ENCODE measurements around the gene NOS1. TPM values are rescaled to one million over a fixed set of nuclear protein-coding genes. Genes with fewer than 3 reads are reported as not detected.

Gene NOS1
- total RNA-seq, 3 donors from 2014 or later, result 0.03 TPM; not detected in 2

DNA sequence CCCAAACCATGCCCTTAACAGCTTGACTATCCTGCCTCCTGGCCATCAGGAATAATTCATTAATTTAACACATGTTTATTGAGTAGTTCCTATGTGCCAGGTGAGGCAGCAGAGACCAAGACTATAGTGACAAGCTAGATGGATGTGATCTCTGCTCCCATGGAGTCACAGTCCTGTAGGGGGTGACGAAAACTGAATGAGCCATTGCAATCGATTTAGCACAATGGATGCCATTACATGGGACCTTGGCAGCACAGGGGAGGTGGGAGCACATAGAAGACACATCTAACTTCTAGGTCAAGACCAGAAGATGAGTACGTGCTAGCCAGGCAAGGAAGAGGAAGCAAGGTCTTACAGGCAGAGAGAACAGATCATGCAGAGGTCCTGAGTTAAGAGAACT, 68.7 kb downstream of the NOS1 start:
- peaks cover 7% of the 10 kb centered on the region for H3K9me3 Mint-ChIP-seq
- ATAC-seq, result no peak
- H3K27me3 Mint-ChIP-seq (ENCODE audit: low read depth), result peaks cover 19% of the 10 kb centered on the region
- H3K4me3 Mint-ChIP-seq, result no peak overlapping the region
- no peak for DNase-seq
- H3K36me3 Mint-ChIP-seq (ENCODE audit: insufficient read depth), result no peaks in the 10 kb centered on the region
- no peaks in the 10 kb centered on the region for H3K4me1 Mint-ChIP-seq (ENCODE audit: low read depth)

DNA sequence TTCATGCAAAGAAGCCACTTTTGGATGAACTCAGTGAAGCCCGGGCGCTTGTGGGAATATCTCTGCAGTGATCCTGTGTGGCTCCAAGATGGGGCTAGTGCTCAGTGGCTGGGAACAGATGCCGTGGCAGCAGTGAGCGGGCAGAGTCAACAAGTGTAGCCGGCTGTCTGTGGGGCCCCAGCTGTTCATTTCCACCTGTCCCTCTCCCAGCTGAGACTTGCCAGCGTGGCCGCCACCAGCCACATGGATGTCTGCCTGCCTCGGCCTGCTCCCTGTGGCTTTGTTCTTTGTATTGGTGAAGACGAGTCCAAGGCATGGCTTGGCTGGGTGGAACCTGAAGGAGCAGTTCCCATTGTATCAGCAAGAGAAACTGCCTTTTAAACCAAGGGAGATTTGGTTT, 77.3 kb downstream of the NOS1 start:
- H3K27me3 Mint-ChIP-seq (ENCODE audit: low read depth), result peaks cover under 1% of the 10 kb centered on the region

DNA sequence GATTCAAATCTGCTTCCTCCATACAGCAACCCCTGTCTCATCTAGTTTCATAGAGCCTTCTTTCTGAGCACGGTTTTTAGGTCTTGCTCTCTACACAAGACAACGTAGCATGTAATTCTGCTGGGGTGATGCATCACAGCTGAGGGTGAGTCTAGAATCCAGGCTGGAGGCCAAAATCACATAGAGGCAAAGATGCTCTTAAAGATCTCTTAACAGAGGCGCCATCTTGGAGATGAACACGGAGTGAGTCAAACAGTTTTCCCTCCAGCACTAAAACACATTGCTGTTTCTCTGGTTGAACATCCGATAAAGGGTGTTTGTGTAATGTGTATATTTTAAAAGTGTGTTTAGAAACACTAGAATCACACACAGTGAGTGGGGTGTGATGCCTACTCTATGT, 78.9 kb downstream of the NOS1 start:
- DNase-seq, result no peak
- no peak overlapping the region for H3K4me3 Mint-ChIP-seq
- H3K27me3 Mint-ChIP-seq (ENCODE audit: low read depth), result peaks cover under 1% of the 10 kb centered on the region
- no peaks in the 10 kb centered on the region for H3K4me1 Mint-ChIP-seq (ENCODE audit: low read depth)
- H3K9me3 Mint-ChIP-seq, result no peaks in the 10 kb centered on the region
- ATAC-seq, result no peak
- no peaks in the 10 kb centered on the region for H3K36me3 Mint-ChIP-seq (ENCODE audit: insufficient read depth)

More for the DNA sequence above, 77.3 kb downstream of the NOS1 start:
- H3K4me1 Mint-ChIP-seq (ENCODE audit: low read depth), result no peaks in the 10 kb centered on the region
- no peak overlapping the region for H3K4me3 Mint-ChIP-seq
- H3K36me3 Mint-ChIP-seq (ENCODE audit: insufficient read depth), result no peaks in the 10 kb centered on the region
- H3K9me3 Mint-ChIP-seq, result no peaks in the 10 kb centered on the region
- DNase-seq (no peak), ATAC-seq (no peak)

DNA sequence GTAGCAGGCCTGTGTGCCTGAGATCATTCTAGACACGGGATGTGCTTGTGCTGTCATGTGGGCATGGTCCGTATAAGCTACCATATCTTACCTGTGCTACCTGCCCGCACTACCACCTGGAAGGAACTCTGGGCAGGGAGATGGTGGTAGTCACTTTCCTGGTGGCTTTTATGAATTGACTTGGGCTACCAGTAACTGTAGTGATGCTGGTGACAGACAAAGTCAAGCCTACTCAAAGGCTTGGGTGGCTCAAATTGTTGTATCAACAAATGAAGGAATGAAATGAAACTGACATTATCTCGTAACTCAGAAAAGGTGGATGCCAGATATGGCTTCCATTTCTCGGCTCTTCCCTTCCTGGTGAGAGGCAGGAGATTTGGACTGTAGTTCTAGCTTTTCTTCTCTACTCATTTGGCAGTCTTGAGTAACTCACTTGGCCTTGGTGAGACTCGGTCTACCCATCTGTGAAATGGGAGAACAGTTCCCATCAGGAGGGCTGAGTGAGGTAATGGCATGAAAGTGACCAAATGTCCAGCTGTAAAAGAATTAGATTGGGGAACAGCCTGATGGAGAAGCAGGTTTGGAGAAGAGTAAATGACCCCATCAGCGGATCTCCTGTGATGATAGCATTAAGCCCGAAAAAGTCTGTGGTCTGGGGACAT, 81.3 kb downstream of the NOS1 start:
- no peak for ATAC-seq
- Mint-ChIP-seq H3K27me3 (ENCODE audit: low read depth) (peaks cover 4% of the 10 kb centered on the region), H3K9me3 (peaks cover 4% of the 10 kb centered on the region), H3K36me3 (ENCODE audit: insufficient read depth) (no peaks in the 10 kb centered on the region), H3K4me1 (ENCODE audit: low read depth) (no peaks in the 10 kb centered on the region), H3K4me3 (no peak overlapping the region)
- DNase-seq, result no peak

DNA sequence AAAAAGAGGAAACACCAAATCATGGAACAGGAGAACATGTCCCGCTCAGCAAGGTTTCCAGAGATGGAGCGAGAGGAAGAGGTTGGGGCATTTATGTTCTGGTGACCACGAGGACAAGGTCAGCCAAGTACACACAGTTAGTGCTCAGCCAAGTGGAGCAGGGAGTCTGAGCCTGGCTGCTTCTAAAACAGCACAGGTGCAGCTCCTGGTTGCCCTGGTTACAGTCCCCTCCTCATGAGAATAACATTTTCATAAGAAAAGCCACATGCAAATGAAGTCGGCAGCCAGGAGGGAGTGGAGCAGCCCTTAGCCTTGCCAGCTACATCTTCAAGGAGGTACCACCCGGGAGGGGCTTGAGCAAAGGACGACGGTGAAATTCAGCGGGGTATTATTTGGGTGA, 81.8 kb downstream of the NOS1 start:
- ATAC-seq (no peak), DNase-seq (no peak)
- Mint-ChIP-seq H3K4me3 (no peak overlapping the region), H3K4me1 (ENCODE audit: low read depth) (no peaks in the 10 kb centered on the region), H3K9me3 (peaks cover 4% of the 10 kb centered on the region), H3K27me3 (ENCODE audit: low read depth) (peaks cover 4% of the 10 kb centered on the region), H3K36me3 (ENCODE audit: insufficient read depth) (no peaks in the 10 kb centered on the region)

DNA sequence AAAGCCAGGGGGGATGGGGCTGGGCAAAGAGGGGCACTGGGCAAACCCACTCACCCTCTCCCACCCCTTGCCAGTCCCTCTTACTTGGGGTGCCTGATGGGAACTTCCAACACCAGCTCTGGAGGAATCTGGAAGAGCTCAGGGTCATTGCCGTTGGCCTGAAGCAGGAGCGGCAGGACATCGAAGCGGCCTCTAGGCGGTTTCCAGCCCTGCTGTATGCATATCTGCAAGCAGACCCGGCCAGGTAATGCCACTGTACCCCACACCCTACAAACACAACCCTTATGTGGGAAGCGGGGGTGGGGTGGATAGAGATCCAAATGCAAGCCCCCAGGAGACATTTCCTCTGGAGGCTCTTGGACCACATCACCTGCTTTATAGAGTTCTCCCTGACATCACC, 83.6 kb downstream of the NOS1 start:
- Mint-ChIP-seq H3K36me3 (ENCODE audit: insufficient read depth) (no peaks in the 10 kb centered on the region), H3K9me3 (peaks cover 4% of the 10 kb centered on the region), H3K4me1 (ENCODE audit: low read depth) (no peaks in the 10 kb centered on the region), H3K4me3 (no peak overlapping the region), H3K27me3 (ENCODE audit: low read depth) (peaks cover 7% of the 10 kb centered on the region)
- no peak for DNase-seq
- no peak for ATAC-seq

DNA sequence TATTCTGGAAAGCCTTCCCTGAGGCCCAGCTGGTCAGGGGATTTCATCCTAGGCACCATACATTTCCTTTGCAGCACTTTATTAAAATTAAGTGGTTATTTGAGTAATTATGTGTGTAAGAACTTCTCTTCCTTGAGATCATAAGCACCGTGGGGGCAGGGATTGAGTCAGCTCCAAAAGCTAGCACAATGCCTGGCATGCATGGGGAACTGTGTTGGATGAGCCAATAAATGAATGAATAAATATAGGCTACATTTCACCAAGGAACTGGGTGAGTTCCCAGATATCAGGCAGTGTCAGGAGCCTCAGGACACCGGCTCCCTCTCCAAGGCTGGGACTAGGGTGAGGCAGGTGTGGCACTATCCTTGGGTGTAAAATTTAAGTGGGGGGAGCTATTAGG, 88.3 kb downstream of the NOS1 start:
- H3K4me1 Mint-ChIP-seq (ENCODE audit: low read depth), result no peaks in the 10 kb centered on the region
- H3K4me3 Mint-ChIP-seq, result no peak overlapping the region
- DNase-seq (no peak), ATAC-seq (no peak)
- H3K36me3 Mint-ChIP-seq (ENCODE audit: insufficient read depth), result no peaks in the 10 kb centered on the region
- peaks cover 7% of the 10 kb centered on the region for H3K27me3 Mint-ChIP-seq (ENCODE audit: low read depth)
- H3K9me3 Mint-ChIP-seq, result peaks cover 4% of the 10 kb centered on the region

DNA sequence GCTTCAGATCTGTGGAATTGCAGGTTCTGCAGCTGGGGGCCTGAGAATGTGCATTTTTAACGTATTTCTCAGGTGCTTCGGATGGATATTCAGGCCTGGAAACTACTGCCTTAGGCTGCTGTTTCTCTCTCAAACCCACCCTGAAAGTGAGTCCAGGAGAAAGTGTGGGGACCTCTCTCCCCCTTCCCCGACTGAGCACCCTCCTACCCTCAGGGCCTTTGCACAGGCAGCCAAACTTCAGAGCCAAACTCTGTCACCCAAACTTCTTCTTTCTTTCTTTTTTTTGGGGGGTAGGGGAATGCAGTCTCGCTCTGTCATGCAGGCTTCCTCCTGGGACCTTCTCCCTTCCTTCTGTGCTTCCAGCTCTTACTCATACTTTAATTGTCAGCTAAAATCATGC, 88.7 kb downstream of the NOS1 start:
- Mint-ChIP-seq H3K9me3 (peaks cover 4% of the 10 kb centered on the region), H3K27me3 (ENCODE audit: low read depth) (peaks cover 7% of the 10 kb centered on the region), H3K36me3 (ENCODE audit: insufficient read depth) (no peaks in the 10 kb centered on the region), H3K4me3 (no peak overlapping the region), H3K4me1 (ENCODE audit: low read depth) (no peaks in the 10 kb centered on the region)
- DNase-seq (no peak), ATAC-seq (no peak)

DNA sequence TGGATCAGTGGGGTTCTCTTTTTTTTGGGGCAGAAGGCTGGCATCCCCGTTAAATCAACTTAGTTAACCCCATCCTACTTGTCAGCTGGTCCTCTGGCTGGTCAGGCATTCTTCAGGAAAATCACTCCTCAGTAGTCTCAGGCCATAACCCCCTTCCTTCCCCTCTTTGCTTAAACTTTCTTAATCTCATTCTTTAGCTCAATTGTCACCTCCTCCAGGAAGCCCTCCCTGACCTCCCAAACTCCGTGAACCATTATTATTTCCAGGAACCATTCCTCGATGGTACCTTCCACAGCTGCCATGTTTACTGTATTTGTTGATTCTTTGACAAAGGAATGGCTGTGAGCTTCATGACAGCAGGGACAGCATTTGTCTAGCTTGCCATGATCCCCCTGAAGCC, 98.7 kb downstream of the NOS1 start:
- Mint-ChIP-seq H3K9me3 (no peaks in the 10 kb centered on the region), H3K36me3 (ENCODE audit: insufficient read depth) (no peaks in the 10 kb centered on the region), H3K4me1 (ENCODE audit: low read depth) (no peaks in the 10 kb centered on the region), H3K27me3 (ENCODE audit: low read depth) (peaks cover 8% of the 10 kb centered on the region), H3K4me3 (no peak overlapping the region)
- DNase-seq (no peak), ATAC-seq (no peak)

DNA sequence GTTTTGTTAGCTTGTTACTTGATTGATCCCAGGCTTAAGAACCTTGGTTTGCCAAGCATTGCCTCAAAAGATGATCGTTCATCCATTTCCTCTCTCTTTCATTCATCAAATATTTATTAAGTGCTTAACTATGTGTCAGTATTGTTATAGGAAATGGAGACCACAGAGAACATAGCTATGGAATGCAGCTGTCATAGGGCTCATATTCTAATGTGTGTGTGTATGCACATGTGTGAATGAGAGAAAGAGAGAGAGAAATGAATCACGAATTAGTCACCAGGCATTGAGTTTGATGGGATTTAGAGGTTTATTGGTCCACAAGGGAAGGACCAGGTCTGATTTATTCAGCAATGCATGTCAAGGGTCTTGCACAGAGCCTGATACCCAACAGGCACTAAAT, 100.2 kb downstream of the NOS1 start:
- peaks cover 9% of the 10 kb centered on the region for H3K27me3 Mint-ChIP-seq (ENCODE audit: low read depth)
- H3K9me3 Mint-ChIP-seq, result no peaks in the 10 kb centered on the region
- DNase-seq (no peak), ATAC-seq (peak in 1 of 2 donors; percentile 37)
- no peaks in the 10 kb centered on the region for H3K36me3 Mint-ChIP-seq (ENCODE audit: insufficient read depth)
- H3K4me3 Mint-ChIP-seq, result no peak overlapping the region
- H3K4me1 Mint-ChIP-seq (ENCODE audit: low read depth), result no peaks in the 10 kb centered on the region

DNA sequence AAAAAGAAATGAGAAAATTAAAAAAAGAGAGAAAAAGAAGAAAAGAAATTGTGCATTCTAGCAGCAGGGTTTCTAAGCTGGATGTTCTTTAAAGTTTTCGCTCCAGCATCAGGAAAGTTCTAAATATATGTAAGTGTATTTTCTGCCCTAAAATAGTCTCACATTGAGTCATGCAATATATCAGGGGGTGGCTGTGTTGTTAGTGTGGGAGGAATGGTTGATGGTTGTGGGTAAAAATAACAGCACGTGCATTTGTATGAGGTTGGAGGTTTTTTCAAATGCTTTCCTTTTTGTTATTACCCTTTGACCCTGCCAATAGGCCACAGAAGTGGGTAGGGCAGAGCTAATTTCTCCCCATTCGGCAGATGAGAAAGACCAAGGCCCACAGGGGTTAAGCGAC, 106.0 kb downstream of the NOS1 start:
- no peaks in the 10 kb centered on the region for H3K4me1 Mint-ChIP-seq (ENCODE audit: low read depth)

DNA sequence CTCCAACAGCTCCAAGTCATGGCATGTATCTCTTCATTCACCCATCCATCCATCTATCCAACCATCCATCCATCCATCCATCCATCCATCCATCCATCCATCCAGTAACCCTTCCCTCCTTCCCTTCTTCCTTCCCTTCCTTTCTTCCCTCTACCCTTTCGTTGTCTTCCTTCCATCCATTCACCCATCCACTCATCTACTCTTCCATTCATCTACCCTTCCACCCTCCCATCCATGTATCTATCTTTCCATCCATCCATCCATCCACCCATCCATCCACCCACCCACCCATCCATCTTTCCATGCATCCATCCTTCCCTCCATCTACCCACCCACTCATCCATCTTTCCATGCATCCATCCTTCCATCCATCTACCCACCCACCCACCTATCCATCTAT, 117.9 kb downstream of the NOS1 start:
- Mint-ChIP-seq H3K36me3 (ENCODE audit: insufficient read depth) (no peaks in the 10 kb centered on the region), H3K9me3 (no peaks in the 10 kb centered on the region), H3K4me3 (no peak overlapping the region), H3K4me1 (ENCODE audit: low read depth) (no peaks in the 10 kb centered on the region), H3K27me3 (ENCODE audit: low read depth) (no peaks in the 10 kb centered on the region)
- ATAC-seq, result no peak
- no peak for DNase-seq

More for the DNA sequence above, 106.0 kb downstream of the NOS1 start:
- ATAC-seq (no peak), DNase-seq (no peak)
- Mint-ChIP-seq H3K4me3 (no peak overlapping the region), H3K9me3 (peaks cover 6% of the 10 kb centered on the region), H3K36me3 (ENCODE audit: insufficient read depth) (no peaks in the 10 kb centered on the region), H3K27me3 (ENCODE audit: low read depth) (peaks cover 25% of the 10 kb centered on the region)

DNA sequence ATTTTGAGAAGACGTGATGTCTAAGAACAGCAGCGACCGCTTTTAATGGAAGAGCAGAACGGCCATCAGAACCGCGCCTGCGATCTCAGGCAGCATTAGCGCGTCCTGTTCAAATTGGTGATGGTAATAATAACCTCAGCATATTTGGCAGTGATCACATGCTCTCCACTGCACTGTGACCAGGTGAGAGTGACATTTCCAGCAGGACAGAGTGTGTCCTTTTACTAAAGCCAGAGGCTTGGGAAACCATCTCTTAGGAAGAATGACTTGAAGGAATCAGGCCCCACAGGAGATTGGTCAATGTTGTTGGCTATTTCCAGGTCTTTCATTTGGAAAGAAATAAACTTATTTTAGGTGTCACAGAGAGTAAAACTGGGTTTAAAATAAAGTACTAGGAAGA, 119.7 kb downstream of the NOS1 start:
- no peak overlapping the region for H3K4me3 Mint-ChIP-seq
- no peaks in the 10 kb centered on the region for H3K9me3 Mint-ChIP-seq
- H3K27me3 Mint-ChIP-seq (ENCODE audit: low read depth), result peaks cover 2% of the 10 kb centered on the region
- no peak for DNase-seq
- no peaks in the 10 kb centered on the region for H3K4me1 Mint-ChIP-seq (ENCODE audit: low read depth)
- H3K36me3 Mint-ChIP-seq (ENCODE audit: insufficient read depth), result no peaks in the 10 kb centered on the region
- no peak for ATAC-seq

DNA sequence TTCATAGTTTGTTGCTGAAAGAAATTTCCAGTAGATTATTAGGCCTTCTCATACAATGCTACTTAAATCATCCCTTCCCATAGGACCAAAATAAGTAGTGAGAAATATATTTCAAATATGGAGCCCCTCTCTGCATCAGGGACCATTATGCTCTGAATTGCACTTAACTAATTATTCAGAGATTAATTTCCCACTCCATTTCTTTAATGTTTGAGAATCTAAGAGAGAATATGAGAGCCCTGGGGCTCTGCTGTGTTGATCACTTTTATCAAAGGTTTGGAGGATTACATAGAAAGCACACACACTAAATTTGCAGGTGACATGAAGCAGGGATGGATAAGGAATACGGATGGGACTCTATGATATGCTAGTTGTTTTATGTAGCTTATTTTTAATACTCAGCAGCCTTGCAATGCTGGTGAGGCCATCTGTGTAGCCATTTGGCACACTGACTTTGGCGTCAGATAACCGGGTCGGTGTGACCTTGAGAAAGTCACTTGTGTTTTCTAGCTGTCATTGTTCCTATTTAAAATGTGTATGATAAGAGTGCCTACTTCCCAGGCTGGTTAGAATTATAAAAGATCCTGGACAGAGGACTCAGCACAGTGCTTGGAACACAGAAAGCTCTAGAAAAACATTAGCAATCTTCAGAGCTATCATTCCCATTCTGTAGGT, 121.2 kb downstream of the NOS1 start:
- no peak for DNase-seq
- no peak overlapping the region for H3K4me3 Mint-ChIP-seq
- peaks cover 15% of the 10 kb centered on the region for H3K27me3 Mint-ChIP-seq (ENCODE audit: low read depth)
- no peaks in the 10 kb centered on the region for H3K9me3 Mint-ChIP-seq
- H3K4me1 Mint-ChIP-seq (ENCODE audit: low read depth), result no peaks in the 10 kb centered on the region
- ATAC-seq, result no peak
- H3K36me3 Mint-ChIP-seq (ENCODE audit: insufficient read depth), result no peaks in the 10 kb centered on the region

DNA sequence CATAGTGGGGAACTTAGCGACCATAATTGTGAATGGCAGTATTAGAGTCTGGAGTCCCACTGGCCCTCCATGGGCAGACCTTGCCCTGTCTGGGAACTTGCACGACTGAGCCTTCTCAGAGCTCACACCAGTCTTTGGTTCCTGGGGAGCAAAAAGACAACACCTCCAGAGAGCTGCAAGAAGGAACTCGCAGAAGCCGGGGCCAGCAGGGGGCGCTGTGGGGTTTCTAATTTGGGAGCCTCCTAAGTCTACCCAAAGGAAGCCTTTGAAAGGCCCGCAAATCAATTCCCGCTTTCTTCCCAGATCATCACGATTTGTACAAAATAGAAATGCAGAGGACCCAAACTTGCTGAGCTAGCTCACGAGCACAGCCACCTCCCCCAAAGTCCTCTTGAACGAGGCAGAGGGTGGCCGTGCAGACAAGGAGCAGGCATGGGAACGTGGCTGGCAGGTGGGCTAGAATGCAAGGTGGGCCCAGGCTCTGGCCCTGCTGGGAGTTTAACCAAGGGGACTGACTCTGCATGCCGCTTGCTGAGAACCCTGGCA, 124.9 kb downstream of the NOS1 start:
- no peaks in the 10 kb centered on the region for H3K4me1 Mint-ChIP-seq (ENCODE audit: low read depth)
- ATAC-seq (peak in 1 of 2 donors; percentile 34), DNase-seq (peak; percentile 73)
- peaks cover 32% of the 10 kb centered on the region for H3K27me3 Mint-ChIP-seq (ENCODE audit: low read depth)
- no peak overlapping the region for H3K4me3 Mint-ChIP-seq
- no peaks in the 10 kb centered on the region for H3K36me3 Mint-ChIP-seq (ENCODE audit: insufficient read depth)
- H3K9me3 Mint-ChIP-seq, result no peaks in the 10 kb centered on the region
